ENCODE results near the gene KRTAP19-2. TPM values are rescaled to one million over a fixed set of nuclear protein-coding genes. Genes with fewer than 3 reads are reported as not detected.

The KRTAP19-2 gene
- total and polyA plus RNA-seq, 2 donors, result not detected

DNA sequence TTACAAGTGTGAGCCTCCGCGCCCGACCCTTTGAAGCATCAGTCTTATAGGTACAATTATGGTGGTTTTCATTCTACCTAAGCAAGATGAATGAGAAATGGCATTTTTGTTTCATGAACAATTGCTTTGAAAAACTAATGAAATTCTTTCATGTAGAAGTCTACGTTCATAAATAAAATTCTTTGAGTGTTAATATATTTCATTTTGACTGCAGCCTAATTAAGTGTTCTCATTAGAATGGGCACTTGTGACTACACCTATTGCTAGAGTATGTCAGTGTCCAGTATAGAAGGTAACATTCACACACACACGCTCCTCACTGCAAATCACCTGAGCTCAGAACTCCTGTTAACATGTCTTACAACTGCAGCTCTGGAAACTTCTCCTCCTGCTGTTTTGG is 47.3 kb downstream of the KRTAP19-2 start, which contains the start of gene KRTAP15-1:
Gene KRTAP15-1 (plus strand): TSS at position 301 of the 400 bp plus-strand sequence. CDS start 53 bp downstream, at position 354.
- 95% methylated on average over 5 of the region's 5 CpGs for WGBS
- Histone ChIP-seq H3K27me3 (ENCODE audit: control insufficient read depth in 2 of 2, insufficient read depth in 1 of 2, low read length in 1 of 2) (no peaks in the 10 kb centered on the region), H3K4me3 (ENCODE audit: low read length in 2 of 2) (no peak within 1 kb of the TSS), H3K4me1 (ENCODE audit: control insufficient read depth in 2 of 2, insufficient read depth in 2 of 2, low read length in 2 of 2) (no peaks in the 10 kb centered on the region), H3K9me3 (ENCODE audit: control insufficient read depth in 2 of 2, insufficient read depth in 1 of 2, low read length in 1 of 2) (no peaks in the 10 kb centered on the region), H3K27ac (ENCODE audit: low read depth in 1 of 2, low read length in 1 of 2) (no peak within 1 kb of the TSS), H3K36me3 (ENCODE audit: control insufficient read depth in 2 of 2, insufficient read depth in 2 of 2, low read length in 1 of 2) (no peaks in the 10 kb centered on the region)
- DNase-seq (ENCODE audit: low read depth in 6 of 9, low spot score in 9 of 9), result no peak

Other genes starting within 250 kb of the KRTAP19-2 start
- gene KRTAP24-1, start 204.5 kb downstream of the KRTAP19-2 start, total RNA-seq, result not detected
- not detected for gene KRTAP24-1, start 204.5 kb downstream of the KRTAP19-2 start, polyA plus RNA-seq
- gene KRTAP25-1, start 197.9 kb downstream of the KRTAP19-2 start, total RNA-seq, result not detected
- not detected for gene KRTAP25-1, start 197.9 kb downstream of the KRTAP19-2 start, polyA plus RNA-seq
- not detected for gene KRTAP26-1, start 167.1 kb downstream of the KRTAP19-2 start, total RNA-seq
- 0.09 TPM for gene KRTAP26-1, start 167.1 kb downstream of the KRTAP19-2 start, polyA plus RNA-seq
- not detected for gene KRTAP27-1, start 149.7 kb downstream of the KRTAP19-2 start, total RNA-seq
- gene KRTAP27-1, start 149.7 kb downstream of the KRTAP19-2 start, polyA plus RNA-seq, result 0.07 TPM
- gene KRTAP23-1, start 138.8 kb downstream of the KRTAP19-2 start, total RNA-seq, result not detected
- not detected for gene KRTAP23-1, start 138.8 kb downstream of the KRTAP19-2 start, polyA plus RNA-seq
- not detected for gene KRTAP13-2, start 115.2 kb downstream of the KRTAP19-2 start, total RNA-seq
- gene KRTAP13-2, start 115.2 kb downstream of the KRTAP19-2 start, polyA plus RNA-seq, result 0.80 TPM
- not detected for gene KRTAP13-1, start 91.4 kb downstream of the KRTAP19-2 start, total RNA-seq
- 0.16 TPM for gene KRTAP13-1, start 91.4 kb downstream of the KRTAP19-2 start, polyA plus RNA-seq
- gene KRTAP13-3, start 61.5 kb downstream of the KRTAP19-2 start, total RNA-seq, result not detected
- not detected for gene KRTAP13-3, start 61.5 kb downstream of the KRTAP19-2 start, polyA plus RNA-seq
- 0.05 TPM for gene KRTAP13-4, start 57.2 kb downstream of the KRTAP19-2 start, total RNA-seq
- gene KRTAP13-4, start 57.2 kb downstream of the KRTAP19-2 start, polyA plus RNA-seq, result 0.34 TPM
- gene KRTAP15-1, start 47.2 kb downstream of the KRTAP19-2 start, total RNA-seq, result not detected
- not detected for gene KRTAP15-1, start 47.2 kb downstream of the KRTAP19-2 start, polyA plus RNA-seq
- gene KRTAP19-1, start 7.1 kb downstream of the KRTAP19-2 start, total RNA-seq, result not detected
- gene KRTAP19-1, start 7.1 kb downstream of the KRTAP19-2 start, polyA plus RNA-seq, result 0.14 TPM
- gene KRTAP19-3, start 4.6 kb upstream of the KRTAP19-2 start, total RNA-seq, result not detected
- gene KRTAP19-3, start 4.6 kb upstream of the KRTAP19-2 start, polyA plus RNA-seq, result 2.4 TPM
- not detected for gene KRTAP19-4, start 9.7 kb upstream of the KRTAP19-2 start, total RNA-seq
- not detected for gene KRTAP19-4, start 9.7 kb upstream of the KRTAP19-2 start, polyA plus RNA-seq
- gene KRTAP19-5, start 14.7 kb upstream of the KRTAP19-2 start, total RNA-seq, result 0.19 TPM
- 0.91 TPM for gene KRTAP19-5, start 14.7 kb upstream of the KRTAP19-2 start, polyA plus RNA-seq
- gene KRTAP19-6, start 54.4 kb upstream of the KRTAP19-2 start, total RNA-seq, result not detected
- not detected for gene KRTAP19-6, start 54.4 kb upstream of the KRTAP19-2 start, polyA plus RNA-seq
- not detected for gene KRTAP19-7, start 73.9 kb upstream of the KRTAP19-2 start, total RNA-seq
- gene KRTAP19-7, start 73.9 kb upstream of the KRTAP19-2 start, polyA plus RNA-seq, result not detected
- gene KRTAP22-2, start 103.0 kb upstream of the KRTAP19-2 start, total RNA-seq, result not detected
- gene KRTAP22-2, start 103.0 kb upstream of the KRTAP19-2 start, polyA plus RNA-seq, result not detected
- not detected for gene KRTAP6-3, start 105.0 kb upstream of the KRTAP19-2 start, total RNA-seq
- gene KRTAP6-3, start 105.0 kb upstream of the KRTAP19-2 start, polyA plus RNA-seq, result not detected
- not detected for gene KRTAP6-2, start 111.5 kb upstream of the KRTAP19-2 start, total RNA-seq
- not detected for gene KRTAP6-2, start 111.5 kb upstream of the KRTAP19-2 start, polyA plus RNA-seq
- not detected for gene KRTAP22-1, start 113.7 kb upstream of the KRTAP19-2 start, total RNA-seq
- not detected for gene KRTAP22-1, start 113.7 kb upstream of the KRTAP19-2 start, polyA plus RNA-seq
- gene KRTAP6-1, start 126.5 kb upstream of the KRTAP19-2 start, total RNA-seq, result not detected
- gene KRTAP6-1, start 126.5 kb upstream of the KRTAP19-2 start, polyA plus RNA-seq, result not detected
- not detected for gene KRTAP20-1, start 129.0 kb upstream of the KRTAP19-2 start, total RNA-seq
- gene KRTAP20-1, start 129.0 kb upstream of the KRTAP19-2 start, polyA plus RNA-seq, result not detected
- gene KRTAP20-4, start 133.2 kb upstream of the KRTAP19-2 start, total RNA-seq, result not detected
- not detected for gene KRTAP20-4, start 133.2 kb upstream of the KRTAP19-2 start, polyA plus RNA-seq
- not detected for gene KRTAP20-2, start 147.8 kb upstream of the KRTAP19-2 start, total RNA-seq
- gene KRTAP20-2, start 147.8 kb upstream of the KRTAP19-2 start, polyA plus RNA-seq, result not detected
- gene KRTAP20-3, start 155.4 kb upstream of the KRTAP19-2 start, total RNA-seq, result not detected
- not detected for gene KRTAP20-3, start 155.4 kb upstream of the KRTAP19-2 start, polyA plus RNA-seq
- gene KRTAP21-3, start 231.3 kb upstream of the KRTAP19-2 start, total RNA-seq, result not detected
- gene KRTAP21-3, start 231.3 kb upstream of the KRTAP19-2 start, polyA plus RNA-seq, result not detected

All from thymus (tissue), 11 donors.